Ureter (tissue), 1 donor: Measurements from ENCODE around the gene SLC26A9. TPM values are rescaled to one million over a fixed set of nuclear protein-coding genes. Genes with fewer than 3 reads are reported as not detected.

Experiments
- DNase-seq: peaks from one replicate; pipeline ENCODE4 v3.0.0-alpha.2; 2020; ENCODE audit warnings: low spot score
- total RNA-seq: library from RNA; stranded (reverse); gene quantifications from one replicate; pipeline ENCODE4 v1.2.4, GENCODE V29; 2023
- donor health status: DM: yes; HTN: yes; CAD: no.

The SLC26A9 gene
- total RNA-seq = 0.13 TPM

GRCh38 chr1:205943245-205943644 is at the start of gene SLC26A9:
Gene SLC26A9 (minus strand): TSS chr1:205943456. CDS start chr1:205935820, 7,636 bp downstream.
- no peak for DNase-seq

GRCh38 chr1:205992218-205992882 is 49.1 kb upstream of the SLC26A9 start:
- DNase-seq = no peak

GRCh38 chr1:205991237-205991636 is 48.0 kb upstream of the SLC26A9 start:
- DNase-seq = no peak

GRCh38 chr1:205990226-205990625 is 47.0 kb upstream of the SLC26A9 start:
- no peak for DNase-seq

- no peak for DNase-seq
These were observed 46.5 kb upstream of the SLC26A9 start for GRCh38 chr1:205989786-205990185.

GRCh38 chr1:205988585-205988995 is 45.3 kb upstream of the SLC26A9 start:
- no peak for DNase-seq

- DNase-seq = no peak
These were observed 43.6 kb upstream of the SLC26A9 start for GRCh38 chr1:205986861-205987260.

- DNase-seq = no peak
These were observed 43.0 kb upstream of the SLC26A9 start for GRCh38 chr1:205986292-205986691.

GRCh38 chr1:205985330-205986005 is 42.2 kb upstream of the SLC26A9 start:
- DNase-seq = no peak

- DNase-seq = peak; percentile 82
These were observed 40.9 kb upstream of the SLC26A9 start for GRCh38 chr1:205983925-205984725.

- no peak for DNase-seq
These were observed 38.0 kb upstream of the SLC26A9 start for GRCh38 chr1:205981257-205981656.

- DNase-seq = no peak
These were observed 37.1 kb upstream of the SLC26A9 start for GRCh38 chr1:205980237-205980870.

GRCh38 chr1:205979301-205979700 is 36.0 kb upstream of the SLC26A9 start:
- DNase-seq = no peak

GRCh38 chr1:205978676-205979075 is 35.4 kb upstream of the SLC26A9 start:
- no peak for DNase-seq

GRCh38 chr1:205977402-205978014 is 34.3 kb upstream of the SLC26A9 start:
- DNase-seq = peak; percentile 77

- DNase-seq = no peak
These were observed 33.6 kb upstream of the SLC26A9 start for GRCh38 chr1:205976708-205977401.

GRCh38 chr1:205976036-205976435 is 32.8 kb upstream of the SLC26A9 start:
- no peak for DNase-seq

- no peak for DNase-seq
These were observed 32.2 kb upstream of the SLC26A9 start for GRCh38 chr1:205975387-205975998.

- no peak for DNase-seq
These were observed 31.5 kb upstream of the SLC26A9 start for GRCh38 chr1:205974712-205975111.

- DNase-seq = no peak
These were observed 30.3 kb upstream of the SLC26A9 start for GRCh38 chr1:205973377-205974232.
